ENCODE data around the gene ZGPAT. TPM values are rescaled to one million over a fixed set of nuclear protein-coding genes. Genes with fewer than 3 reads are reported as not detected.

The ZGPAT gene
- total RNA-seq, 2 experiments from 2014 or later, result 41.6 to 42.8 TPM

- H3K4me1 Mint-ChIP-seq, result peaks cover 3% of the 10 kb centered on the region
- CTCF ChIA-PET, result interaction anchor here (1.4 kb wide), 1 partner anchor 37 kb away, joined by 3 read pairs; the partner anchor contains the start of genes ARFRP1 and ZGPAT
- DNase-seq, result no peak
- H3K27me3 Mint-ChIP-seq, result no peaks in the 10 kb centered on the region
- no peak overlapping the region for H3K27ac Mint-ChIP-seq
- POLR2A ChIA-PET, result interaction anchor here (1.0 kb wide), 2 partner anchors 8 to 36 kb away, joined by 3 to 5 read pairs; partner anchors contain the start of genes ARFRP1, LIME1 and ZGPAT
- no peak overlapping the region for H3K4me3 Mint-ChIP-seq
- no peaks in the 10 kb centered on the region for H3K9me3 Mint-ChIP-seq
- H3K36me3 Mint-ChIP-seq (ENCODE audit: low read depth), result peaks cover 7% of the 10 kb centered on the region
Measured at GRCh38 chr20:63744574-63745423, 37.0 kb downstream of the ZGPAT start.

DNA sequence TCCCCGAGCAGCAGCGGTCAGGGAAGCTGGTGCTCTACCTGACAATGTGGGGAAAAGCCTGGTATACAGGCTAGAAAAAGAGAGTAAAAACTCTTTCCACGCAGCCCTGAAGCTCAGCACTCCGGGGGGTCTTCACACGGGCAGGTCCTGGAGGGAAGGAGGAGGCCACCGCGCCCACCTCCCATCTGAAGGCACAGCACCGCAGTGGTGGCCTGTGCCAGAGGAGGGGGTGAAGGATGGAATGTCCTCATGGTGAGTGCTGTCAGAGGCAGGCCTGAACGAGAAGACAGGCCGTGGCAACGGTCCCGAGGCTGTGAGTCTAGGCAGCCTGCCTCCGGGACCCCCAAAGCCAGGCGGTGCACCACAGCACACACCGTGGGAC, 37.6 kb downstream of the ZGPAT start:
- no peak for DNase-seq
- ChIA-PET POLR2A (interaction anchor here (1.0 kb wide), 1 partner anchor 9 kb away, joined by 5 read pairs; the partner anchor contains the start of gene LIME1), CTCF (interaction anchor here (1.4 kb wide), 1 partner anchor 38 kb away, joined by 3 read pairs; the partner anchor contains the start of genes ARFRP1 and ZGPAT)
- no peak overlapping the region for H3K27ac Mint-ChIP-seq
- H3K27me3 Mint-ChIP-seq, result no peaks in the 10 kb centered on the region
- peaks cover 7% of the 10 kb centered on the region for H3K36me3 Mint-ChIP-seq (ENCODE audit: low read depth)
- H3K4me3 Mint-ChIP-seq, result no peak overlapping the region
- peaks cover 4% of the 10 kb centered on the region for H3K4me1 Mint-ChIP-seq
- H3K9me3 Mint-ChIP-seq, result no peaks in the 10 kb centered on the region

DNA sequence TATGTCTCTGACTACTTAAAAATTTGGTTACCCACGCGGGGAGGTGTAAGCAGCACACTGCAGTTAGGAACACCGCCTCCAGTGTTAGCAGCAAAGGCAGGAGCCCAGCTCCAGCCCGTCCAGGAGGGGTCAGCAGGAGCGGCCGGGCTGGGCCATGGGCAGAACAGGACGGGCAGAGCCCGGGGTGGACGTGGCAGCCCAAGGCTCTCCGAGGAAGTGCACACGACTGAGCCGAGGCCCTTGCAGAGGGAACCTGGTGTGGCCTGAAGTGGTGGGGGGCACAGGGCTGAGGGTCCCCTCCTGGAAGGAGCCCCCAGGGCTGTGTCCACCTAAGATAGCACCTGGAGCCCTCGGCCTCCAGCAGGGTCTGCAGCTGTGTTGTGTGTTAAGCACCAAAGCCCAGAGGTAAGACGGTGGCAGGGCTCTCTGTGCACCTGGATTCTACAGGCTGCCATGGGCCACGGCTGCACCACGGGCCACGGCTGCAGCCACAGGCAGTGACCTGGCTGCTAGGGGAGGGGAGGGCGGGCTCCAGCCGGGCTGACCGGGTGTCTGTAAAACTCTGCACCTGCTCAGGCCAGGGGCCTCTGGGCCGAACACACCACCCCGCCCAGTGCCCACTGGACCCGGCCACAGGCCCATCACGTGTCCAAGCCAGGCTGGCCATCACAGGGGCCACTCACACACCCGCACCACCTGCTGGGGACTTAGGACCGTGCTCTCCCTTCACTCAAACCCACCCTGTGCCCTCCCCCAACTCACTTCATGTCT, 38.3 kb downstream of the ZGPAT start:
- Mint-ChIP-seq H3K27ac (no peak overlapping the region), H3K27me3 (no peaks in the 10 kb centered on the region), H3K4me1 (peaks cover 11% of the 10 kb centered on the region), H3K4me3 (no peak overlapping the region), H3K36me3 (ENCODE audit: low read depth) (peaks cover 7% of the 10 kb centered on the region), H3K9me3 (no peaks in the 10 kb centered on the region)
- ChIA-PET POLR2A (interaction anchor here (1.0 kb wide), 1 partner anchor 10 kb away, joined by 5 read pairs; the partner anchor contains the start of gene LIME1), CTCF (no interaction called here)
- DNase-seq, result no peak

DNA sequence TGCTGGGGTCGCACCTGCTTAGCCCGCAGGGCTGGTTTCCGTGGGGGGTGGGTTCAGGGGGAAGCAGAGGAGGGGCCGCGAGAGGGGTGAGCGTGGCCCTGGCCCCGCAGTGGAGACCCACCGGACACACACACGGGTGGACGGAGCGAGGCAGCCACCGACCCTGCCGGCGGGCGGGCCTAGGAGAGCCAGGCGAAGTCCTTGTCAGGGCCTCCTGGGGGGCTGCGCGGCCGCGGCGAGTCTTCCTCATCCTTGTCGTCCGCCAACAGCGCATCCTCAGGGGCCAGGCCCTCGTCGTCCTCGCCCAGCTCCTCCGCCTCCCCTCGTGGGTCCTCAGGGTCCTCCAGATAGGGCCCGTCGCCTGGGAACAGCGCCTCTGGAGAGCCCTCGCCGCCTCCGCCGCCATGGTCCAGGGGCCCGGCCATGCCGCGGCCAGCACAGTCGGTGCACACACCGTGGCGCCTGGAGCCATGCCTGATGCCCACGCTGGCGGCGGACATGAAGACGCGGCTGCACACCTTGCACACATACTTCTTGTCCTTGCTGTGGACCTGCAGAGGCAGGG, 39.0 kb downstream of the ZGPAT start:
- Mint-ChIP-seq H3K9me3 (no peaks in the 10 kb centered on the region), H3K36me3 (ENCODE audit: low read depth) (peaks cover 4% of the 10 kb centered on the region), H3K27ac (no peak overlapping the region), H3K4me1 (peaks cover 15% of the 10 kb centered on the region), H3K27me3 (no peaks in the 10 kb centered on the region), H3K4me3 (no peak overlapping the region)
- ChIA-PET CTCF (no interaction called here), POLR2A (no interaction called here)
- DNase-seq, result no peak

DNA sequence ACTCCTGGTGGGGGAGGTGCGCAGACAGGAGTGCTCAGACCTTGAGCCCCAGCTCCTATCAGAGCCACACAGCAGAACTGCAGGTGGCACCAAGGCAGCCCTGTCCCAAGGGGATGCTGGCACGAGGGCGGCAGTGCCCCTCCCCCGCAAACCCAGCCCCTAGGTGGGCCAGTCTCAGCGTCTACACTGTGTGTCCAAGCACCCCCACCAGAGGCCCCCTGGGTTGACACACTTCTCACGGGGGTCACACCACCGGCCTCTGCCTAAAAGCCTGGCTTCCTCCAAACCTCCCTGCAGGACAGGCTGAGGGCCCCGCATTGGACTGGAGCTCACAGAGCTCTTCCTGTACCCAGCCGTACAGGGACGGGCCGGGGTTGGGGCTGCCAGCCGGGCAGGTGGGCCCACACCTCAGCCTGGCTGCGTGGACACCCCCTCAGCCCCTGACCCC, 39.8 kb downstream of the ZGPAT start:
- peaks cover 18% of the 10 kb centered on the region for H3K4me1 Mint-ChIP-seq
- H3K27me3 Mint-ChIP-seq, result no peaks in the 10 kb centered on the region
- no peak overlapping the region for H3K27ac Mint-ChIP-seq
- H3K9me3 Mint-ChIP-seq, result no peaks in the 10 kb centered on the region
- peaks cover 4% of the 10 kb centered on the region for H3K36me3 Mint-ChIP-seq (ENCODE audit: low read depth)
- POLR2A ChIA-PET, result no interaction called here
- no peak for DNase-seq
- H3K4me3 Mint-ChIP-seq, result no peak overlapping the region
- CTCF ChIA-PET, result no interaction called here

DNA sequence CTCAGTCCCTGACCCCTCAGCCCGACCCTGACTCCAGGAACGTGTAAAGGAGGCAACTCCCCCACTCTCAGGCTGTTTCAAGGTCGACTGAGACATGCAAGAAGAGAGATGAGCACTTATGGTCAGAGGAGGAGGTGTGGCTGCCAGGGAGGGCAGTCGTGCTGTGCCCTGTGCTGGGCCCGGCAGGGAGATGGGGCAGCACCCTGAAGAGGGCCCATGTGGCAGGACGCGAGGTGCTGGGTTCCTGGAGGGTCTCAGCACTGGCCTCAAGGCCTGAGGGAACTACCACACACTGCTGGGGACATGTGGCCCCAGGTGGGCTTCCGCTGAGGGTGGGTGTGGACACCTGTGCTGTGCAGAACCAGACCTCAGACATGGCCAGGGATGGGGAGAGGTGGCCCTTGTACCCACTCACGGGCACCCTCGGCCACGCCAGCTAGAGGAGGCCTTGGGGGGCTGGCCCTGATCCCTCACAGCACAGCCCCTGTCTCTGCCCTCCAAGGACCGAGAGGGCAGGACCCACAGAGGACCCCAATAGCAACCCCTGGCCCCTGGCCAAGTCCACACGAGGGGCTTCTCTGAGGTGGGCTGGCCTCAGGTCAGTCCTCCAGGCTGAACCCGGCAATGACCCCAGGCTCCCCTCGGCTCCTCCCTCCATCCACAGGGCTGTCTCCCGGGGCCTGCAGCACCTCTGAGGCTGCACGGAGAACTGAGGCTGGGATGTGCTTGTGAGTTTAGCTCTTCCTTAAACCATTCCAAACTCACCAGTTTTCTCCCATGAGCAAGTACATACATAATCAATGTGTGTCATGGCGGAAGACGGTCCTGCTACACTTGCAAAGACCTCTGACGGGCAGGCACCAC, 40.5 kb downstream of the ZGPAT start:
- no peak for DNase-seq
- CTCF ChIA-PET, result interaction anchor here (0.6 to 0.9 kb wide), 2 partner anchors 16 to 40 kb away, joined by 3 read pairs; partner anchors contain the start of genes ARFRP1 and ZGPAT
- POLR2A ChIA-PET, result no interaction called here
- peaks cover 18% of the 10 kb centered on the region for H3K4me1 Mint-ChIP-seq
- no peak overlapping the region for H3K4me3 Mint-ChIP-seq
- H3K27me3 Mint-ChIP-seq, result no peaks in the 10 kb centered on the region
- H3K9me3 Mint-ChIP-seq, result no peaks in the 10 kb centered on the region
- H3K27ac Mint-ChIP-seq, result no peak overlapping the region
- peaks cover 2% of the 10 kb centered on the region for H3K36me3 Mint-ChIP-seq (ENCODE audit: low read depth)

- Mint-ChIP-seq H3K27ac (no peak overlapping the region), H3K9me3 (no peaks in the 10 kb centered on the region), H3K4me1 (peaks cover 18% of the 10 kb centered on the region), H3K27me3 (no peaks in the 10 kb centered on the region), H3K4me3 (no peak overlapping the region), H3K36me3 (ENCODE audit: low read depth) (no peaks in the 10 kb centered on the region)
- ChIA-PET CTCF (interaction anchor here (0.6 to 0.9 kb wide), 2 partner anchors 15 to 41 kb away, joined by 3 read pairs; partner anchors contain the start of genes ARFRP1 and ZGPAT), POLR2A (interaction anchor here (2.8 kb wide), 1 partner anchor 8 kb away, joined by 30 read pairs; no protein-coding TSS in a partner anchor)
- DNase-seq, result no peak
Measured at GRCh38 chr20:63748934-63749270, 41.1 kb downstream of the ZGPAT start.

GRCh38 chr20:63749597-63750508, 42.0 kb downstream of the ZGPAT start:
- Mint-ChIP-seq H3K27me3 (no peaks in the 10 kb centered on the region), H3K4me1 (peaks cover 18% of the 10 kb centered on the region), H3K36me3 (ENCODE audit: low read depth) (no peaks in the 10 kb centered on the region), H3K4me3 (no peak overlapping the region), H3K9me3 (no peaks in the 10 kb centered on the region), H3K27ac (peak overlapping the region; percentile 87)
- CTCF ChIA-PET, result interaction anchor here (0.9 to 1.4 kb wide), 6 partner anchors 9 to 108 kb away, joined by 3 to 6 read pairs (median 3); partner anchors contain the start of genes ARFRP1, LIME1 and ZGPAT
- no peak for DNase-seq
- POLR2A ChIA-PET, result interaction anchor here (0.7 to 2.8 kb wide), 5 partner anchors 9 to 293 kb away, joined by 3 to 30 read pairs (median 8); partner anchors contain the start of genes ARFRP1, LIME1 and ZGPAT

GRCh38 chr20:63750807-63751470, 43.1 kb downstream of the ZGPAT start:
- Mint-ChIP-seq H3K4me1 (peaks cover 22% of the 10 kb centered on the region), H3K36me3 (ENCODE audit: low read depth) (no peaks in the 10 kb centered on the region), H3K27ac (peak overlapping the region; percentile 87), H3K9me3 (no peaks in the 10 kb centered on the region), H3K27me3 (peaks cover 3% of the 10 kb centered on the region), H3K4me3 (peak overlapping the region; percentile 51)
- DNase-seq, result peak; percentile 75
- POLR2A ChIA-PET, result interaction anchor here (0.6 to 2.8 kb wide), 8 partner anchors 8 to 224 kb away, joined by 3 to 30 read pairs (median 4); partner anchors contain the start of genes ARFRP1, LIME1 and ZGPAT
- CTCF ChIA-PET, result interaction anchor here (1.1 to 1.4 kb wide), 5 partner anchors 10 to 109 kb away, joined by 3 to 6 read pairs (median 3); partner anchors contain the start of genes ARFRP1, LIME1 and ZGPAT

DNA sequence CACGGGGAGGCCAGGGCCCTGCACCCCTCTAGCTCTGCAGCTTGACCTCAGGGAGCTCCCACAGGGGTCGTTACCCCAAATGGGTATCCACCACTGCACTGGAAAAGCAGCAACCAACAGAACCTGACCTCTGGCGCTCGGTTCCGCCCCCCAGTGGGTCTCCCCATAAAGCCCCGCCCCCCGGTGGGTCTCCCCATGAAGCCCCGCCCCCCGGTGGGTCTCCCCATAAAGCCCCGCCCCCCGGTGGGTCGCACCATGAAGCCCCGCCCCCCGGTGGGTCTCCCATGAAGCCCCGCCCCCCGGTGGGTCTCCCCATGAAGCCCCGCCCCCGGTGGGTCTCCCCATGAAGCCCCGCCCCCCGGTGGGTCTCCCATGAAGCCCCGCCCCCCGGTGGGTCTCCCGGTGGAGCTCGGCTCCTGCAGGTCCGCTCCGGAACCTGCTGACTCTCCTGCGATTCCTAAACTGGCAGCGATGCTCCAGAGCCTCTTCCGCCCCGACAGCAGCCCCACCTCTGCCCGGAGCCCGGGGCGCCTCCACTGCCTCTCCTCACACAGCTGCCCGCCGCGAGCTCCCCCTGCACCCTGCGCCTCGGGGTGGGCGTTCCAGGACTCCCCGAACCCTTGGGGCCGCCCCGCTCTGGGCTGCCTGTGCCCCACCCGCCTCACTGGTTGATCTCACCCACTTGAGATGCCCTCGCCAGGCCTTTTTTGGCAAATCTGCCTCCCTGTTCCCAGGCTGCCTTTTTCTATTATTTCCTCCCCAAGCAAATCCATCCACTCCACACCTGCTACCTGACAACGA, 43.8 kb downstream of the ZGPAT start:
- POLR2A ChIA-PET, result interaction anchor here (0.9 to 2.8 kb wide), 5 partner anchors 9 to 112 kb away, joined by 4 to 30 read pairs (median 8); partner anchors contain the start of genes ARFRP1, LIME1 and ZGPAT
- H3K27ac Mint-ChIP-seq, result peak overlapping the region; percentile 87
- DNase-seq, result peak; percentile 44
- peaks cover 3% of the 10 kb centered on the region for H3K27me3 Mint-ChIP-seq
- H3K36me3 Mint-ChIP-seq (ENCODE audit: low read depth), result no peaks in the 10 kb centered on the region
- no peaks in the 10 kb centered on the region for H3K9me3 Mint-ChIP-seq
- CTCF ChIA-PET, result interaction anchor here (1.4 kb wide), 1 partner anchor 109 kb away, joined by 6 read pairs; no protein-coding TSS in a partner anchor
- H3K4me3 Mint-ChIP-seq, result peak overlapping the region; percentile 51
- peaks cover 29% of the 10 kb centered on the region for H3K4me1 Mint-ChIP-seq
